GM18861 (cell line): ENCODE results near the gene SMAP1.

Experiments used
- ATAC-seq: cut with Tn5 transposase; IDR thresholded peaks from one replicate; pipeline ENCODE4 v1.9.1; 2021; ENCODE audit not compliant: unreplicated experiment

SMAP1 gene

DNA sequence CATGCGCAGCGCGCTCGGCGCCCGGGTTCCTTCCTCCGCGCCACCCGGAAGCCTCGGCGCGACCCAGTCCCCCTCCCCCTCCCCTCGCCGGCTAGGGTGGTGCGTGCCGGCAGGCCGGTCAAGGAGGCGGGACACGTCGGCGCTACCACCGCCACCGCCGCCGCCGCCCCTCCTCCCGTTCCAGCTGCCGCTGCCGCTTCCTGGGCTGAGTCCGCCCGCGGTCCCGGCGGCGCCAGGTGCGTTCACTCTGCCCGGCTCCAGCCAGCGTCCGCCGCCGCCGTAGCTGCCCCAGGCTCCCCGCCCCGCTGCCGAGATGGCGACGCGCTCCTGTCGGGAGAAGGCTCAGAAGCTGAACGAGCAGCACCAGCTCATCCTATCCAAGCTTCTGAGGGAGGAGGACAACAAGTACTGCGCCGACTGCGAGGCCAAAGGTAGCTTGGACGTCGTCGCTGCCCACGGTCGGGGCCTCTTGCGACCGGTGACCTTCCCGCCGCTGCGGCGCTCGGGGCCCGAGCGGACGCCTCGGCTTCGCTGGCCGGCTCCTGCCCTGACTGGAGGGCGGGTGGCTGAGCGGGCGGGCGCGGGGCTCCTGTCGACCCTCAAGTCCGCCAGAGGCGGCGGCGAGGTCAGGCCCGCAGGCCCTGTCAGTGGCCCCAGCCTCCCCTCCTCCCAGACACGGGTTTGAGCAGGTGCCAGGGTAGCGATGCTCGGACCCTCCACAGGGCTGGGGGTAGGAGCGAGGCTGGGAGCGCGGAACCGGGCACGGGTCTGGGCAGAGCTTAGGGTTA, at the start of gene SMAP1:
Gene SMAP1, plus strand, starts transcription at position 173 of the 788 bp plus-strand sequence. Its CDS starts 141 bp downstream, at position 314.
- ATAC-seq = peak; percentile 82

DNA sequence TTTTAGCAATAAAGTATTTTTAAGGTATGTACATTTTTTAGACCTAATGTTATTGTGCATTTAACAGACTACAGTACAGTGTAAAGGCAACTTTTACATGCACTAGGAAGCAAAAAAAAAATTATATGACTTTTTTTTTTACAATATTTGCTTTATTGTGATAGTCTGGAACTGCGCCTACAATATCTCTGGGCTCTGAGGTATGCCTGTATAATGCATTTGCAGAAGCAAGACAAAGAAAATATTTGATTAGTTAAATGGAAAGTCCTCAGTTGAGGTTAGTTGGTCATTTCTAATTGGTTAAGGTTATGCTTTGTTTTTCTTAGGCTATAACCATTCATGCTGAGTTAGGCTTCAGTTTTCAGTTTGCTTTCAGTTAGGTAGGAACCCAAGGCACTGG, 46.9 kb upstream of the SMAP1 start:
- ATAC-seq = no peak

DNA sequence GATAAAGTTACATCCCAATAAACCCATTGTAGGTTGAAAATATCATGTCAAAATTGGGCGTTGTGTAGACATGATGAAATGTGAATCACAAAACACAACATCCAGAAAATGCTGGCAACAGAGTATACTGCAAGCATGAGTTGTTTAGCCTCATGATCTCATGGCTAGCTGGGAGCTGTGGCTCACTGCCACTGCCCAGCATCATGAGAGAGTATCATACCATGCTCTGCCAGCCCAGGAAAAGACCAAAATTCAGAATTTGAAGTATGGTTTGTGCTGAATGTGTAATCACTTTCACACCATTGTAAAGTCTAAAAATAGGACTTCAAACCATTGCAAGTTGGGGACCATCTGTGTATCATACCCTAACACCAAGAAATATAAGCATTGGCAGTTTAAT, 45.2 kb upstream of the SMAP1 start:
- no peak for ATAC-seq

DNA sequence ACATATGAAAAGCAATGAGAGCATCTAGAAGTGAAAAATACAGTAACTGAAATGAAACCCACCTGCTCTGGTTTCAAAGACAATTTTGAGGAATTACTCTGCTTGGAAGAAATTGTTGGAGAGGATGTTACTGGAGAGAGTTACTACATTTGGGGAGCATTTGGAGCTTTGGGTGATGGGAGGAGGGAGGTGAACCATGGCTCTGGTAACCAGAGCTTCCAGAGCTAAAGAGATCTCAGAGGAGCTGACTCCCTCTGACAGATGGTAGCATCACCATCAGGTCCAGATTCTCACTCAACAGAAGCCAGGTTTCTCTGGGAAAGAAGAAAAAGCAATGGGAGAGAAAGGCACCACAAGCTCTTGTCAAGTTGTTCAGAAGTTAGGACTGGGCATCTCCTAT, 42.2 kb upstream of the SMAP1 start:
- ATAC-seq = no peak

DNA sequence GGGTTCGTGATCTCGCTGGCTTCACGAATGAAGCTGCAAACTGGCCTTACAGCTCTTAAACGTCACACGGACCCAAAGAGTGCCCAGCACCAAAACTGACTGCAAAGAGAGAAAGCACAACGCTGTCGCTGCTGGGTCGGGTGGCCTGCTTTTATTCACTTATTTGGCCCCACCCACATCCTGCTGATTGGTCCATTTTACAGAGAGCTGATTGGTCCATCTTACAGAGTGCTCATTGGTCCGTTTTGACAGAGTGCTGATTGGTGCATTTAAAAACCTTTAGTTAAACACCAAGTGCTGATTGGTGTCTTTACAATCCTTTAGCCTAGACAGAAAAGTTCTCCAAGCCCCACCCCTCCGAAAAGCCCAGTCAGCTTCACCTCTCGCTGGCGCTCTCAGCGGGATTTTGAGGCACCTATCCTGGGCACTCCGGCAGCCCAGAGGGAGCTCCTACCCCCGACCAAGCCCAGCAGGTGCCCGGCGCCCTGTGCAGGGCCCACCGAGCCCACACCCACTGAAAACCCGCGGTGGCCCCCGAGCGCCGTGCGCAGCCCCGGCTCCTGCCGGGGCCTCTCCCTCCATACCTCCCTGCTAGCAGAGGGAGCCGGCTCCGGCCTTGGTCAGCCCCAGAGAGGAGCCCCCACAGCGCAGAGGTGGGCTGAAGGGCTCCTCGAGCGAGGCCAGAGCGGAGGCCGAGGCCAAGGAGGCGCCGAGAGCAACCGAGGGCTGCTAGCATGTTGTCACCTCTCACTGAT, 40.0 kb upstream of the SMAP1 start:
- no peak for ATAC-seq

DNA sequence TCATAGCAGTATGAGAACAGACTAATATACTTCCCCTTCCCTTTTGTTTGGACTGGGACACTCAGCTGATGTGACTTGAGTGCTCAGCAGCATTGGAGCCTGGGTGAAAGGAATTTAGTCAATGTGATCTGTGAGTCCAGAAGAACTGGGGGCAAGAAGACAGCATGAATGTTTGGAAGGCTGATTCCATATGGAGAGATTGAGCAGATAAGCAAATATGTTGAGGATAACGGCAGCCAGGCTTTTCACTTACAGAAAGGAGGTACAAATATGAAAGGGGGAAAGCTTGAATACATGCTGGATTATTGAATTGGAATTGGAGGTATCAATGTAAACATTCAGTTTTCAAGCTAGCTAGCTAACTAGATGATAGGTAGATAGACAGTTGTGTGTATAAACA, 37.8 kb upstream of the SMAP1 start:
- ATAC-seq = no peak

DNA sequence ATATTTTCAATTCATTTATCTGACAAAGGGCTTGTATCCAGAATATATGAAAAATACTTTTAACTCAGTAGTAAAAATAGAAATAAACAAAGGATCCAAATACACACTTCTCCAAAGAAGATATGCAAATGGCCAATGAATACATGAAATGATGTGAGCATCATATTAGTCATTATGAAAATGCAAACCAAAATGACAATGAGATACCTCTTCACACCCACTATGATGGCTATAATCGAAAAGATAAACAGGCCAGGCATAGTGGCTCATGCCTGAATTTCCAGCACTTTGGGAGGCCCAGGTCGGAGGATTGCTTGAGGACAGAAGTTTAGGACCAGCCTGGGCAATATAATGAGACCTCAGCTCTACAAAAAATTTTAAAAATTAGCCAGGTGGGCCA, 33.8 kb upstream of the SMAP1 start:
- no peak for ATAC-seq

DNA sequence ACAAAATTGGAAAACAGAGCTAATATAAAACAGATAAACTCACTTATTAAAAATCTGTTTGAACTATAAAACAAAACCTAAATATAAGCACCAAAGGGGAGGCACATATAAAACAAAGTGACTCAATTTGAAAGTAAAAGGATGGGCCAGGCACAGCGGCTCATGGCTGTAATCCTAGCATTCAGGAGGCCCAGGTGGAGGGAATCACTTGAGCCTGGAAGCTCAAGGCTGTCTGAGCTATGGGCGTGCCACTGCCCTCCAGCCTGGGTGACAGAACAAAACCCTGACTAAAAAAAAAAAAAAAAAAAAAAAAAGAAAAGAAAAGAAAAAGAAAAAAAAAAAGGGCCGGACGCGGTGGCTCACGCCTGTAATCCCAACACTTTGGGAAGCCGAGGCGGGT, 31.1 kb upstream of the SMAP1 start:
- no peak for ATAC-seq

DNA sequence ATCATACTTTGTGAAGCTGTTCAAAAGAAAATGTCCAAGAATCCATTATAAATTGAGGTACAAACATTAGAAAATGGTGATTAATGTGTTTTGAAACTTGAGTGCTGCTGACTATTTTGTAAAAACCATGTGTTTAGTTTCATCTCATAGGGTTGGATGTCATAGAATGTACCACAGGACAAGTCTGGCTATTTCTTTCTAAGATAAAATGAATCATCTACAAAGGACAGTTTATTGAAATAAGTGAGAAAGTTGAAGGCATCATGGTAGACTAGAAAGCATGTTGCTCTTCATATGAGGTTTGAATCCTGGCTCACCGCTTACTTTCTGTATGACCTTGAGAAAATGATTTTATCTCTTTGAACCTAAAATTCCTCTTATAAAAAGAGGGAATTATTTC, 29.2 kb upstream of the SMAP1 start:
- no peak for ATAC-seq

DNA sequence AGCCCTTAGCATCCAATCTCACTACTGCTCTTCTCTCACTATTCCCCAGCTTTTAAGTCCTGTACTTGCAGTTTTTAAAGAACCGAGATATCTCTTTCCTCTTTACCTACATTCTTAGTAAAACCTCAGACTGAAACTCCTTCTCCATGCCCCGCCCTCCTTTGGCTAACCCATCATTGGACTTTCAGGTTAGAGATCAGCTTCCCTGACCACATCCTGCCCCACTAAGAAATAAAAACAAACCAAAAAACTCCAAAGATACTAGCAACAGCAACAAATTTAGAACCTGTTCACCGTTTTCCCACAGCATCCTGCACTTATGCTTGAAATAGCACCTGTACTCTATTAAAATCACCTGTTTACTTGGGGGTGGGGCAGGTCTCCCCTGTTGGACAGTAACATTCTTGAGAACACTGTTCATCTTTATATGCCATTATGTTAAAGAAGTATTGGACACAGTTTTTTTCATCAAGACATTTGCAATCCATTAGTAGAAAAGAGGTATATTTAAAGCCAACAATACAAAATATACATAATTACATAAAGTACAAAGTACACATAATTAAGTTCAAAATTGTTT, 16.3 kb upstream of the SMAP1 start:
- ATAC-seq = peak; percentile 54

DNA sequence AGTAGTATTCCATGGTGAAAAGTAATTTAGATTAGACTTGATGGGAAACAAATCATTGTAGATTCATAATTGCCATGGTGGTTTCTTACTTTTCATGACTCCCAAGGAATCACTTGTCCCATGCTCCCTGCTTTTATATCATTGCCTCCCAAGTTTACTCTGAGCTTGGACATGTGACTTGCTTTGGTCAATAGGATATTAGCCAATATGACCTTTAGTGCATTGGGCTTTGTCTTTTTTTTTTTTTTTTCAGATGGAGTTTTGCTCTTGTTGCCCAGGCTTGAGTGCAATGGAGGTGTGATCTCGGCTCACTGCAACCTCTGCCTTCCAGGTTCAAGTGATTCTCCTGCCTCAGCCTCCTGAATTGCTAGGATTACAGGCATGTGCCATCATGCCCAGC, 15.5 kb upstream of the SMAP1 start:
- ATAC-seq = no peak

DNA sequence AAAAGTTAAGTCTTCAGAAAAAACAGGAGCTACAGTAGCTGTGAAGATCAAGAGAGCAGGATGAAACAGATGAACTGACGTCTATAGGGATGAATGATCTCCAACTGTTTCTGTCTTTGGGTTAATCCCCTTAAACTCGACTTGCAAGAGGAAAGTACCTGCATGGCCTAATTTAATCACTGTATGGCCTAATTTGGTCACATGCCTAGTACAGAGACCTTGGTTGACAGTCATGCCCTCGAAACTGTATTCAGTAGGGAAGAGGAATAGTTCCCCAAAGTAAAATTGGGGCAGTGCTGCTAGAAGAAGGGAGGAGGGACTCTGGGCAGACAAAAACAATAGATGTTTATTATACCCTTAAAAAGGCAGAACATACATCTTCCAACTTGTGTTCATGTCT, 10.0 kb upstream of the SMAP1 start:
- ATAC-seq = no peak

DNA sequence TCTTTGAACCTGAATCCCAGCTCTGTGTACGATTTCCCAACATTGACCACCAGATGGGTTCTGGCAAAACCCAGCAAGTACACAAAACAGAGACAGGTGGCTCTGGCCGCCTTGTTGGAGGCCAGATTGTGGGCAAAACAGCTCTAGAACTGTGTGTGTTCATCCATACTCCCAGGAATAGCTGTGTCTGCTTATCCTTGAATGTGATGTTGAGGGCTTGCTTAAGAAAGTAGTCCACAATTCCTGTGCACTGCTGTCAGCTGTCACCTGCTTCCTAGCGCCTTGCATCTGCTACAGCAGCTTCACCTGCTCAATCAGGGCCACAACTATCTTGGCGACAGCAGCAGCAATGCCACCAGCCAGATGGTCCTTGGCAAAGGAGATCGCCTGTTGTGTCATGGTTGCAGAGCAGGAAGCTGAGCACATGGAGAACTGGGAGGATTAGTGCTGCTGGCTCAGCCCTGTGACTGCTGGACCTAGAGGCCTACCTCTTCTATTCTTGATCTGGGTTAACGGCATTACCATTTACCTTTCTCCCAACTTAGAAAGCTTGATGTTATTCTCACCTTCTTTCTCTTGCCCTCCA, 3.7 kb upstream of the SMAP1 start:
- no peak for ATAC-seq

DNA sequence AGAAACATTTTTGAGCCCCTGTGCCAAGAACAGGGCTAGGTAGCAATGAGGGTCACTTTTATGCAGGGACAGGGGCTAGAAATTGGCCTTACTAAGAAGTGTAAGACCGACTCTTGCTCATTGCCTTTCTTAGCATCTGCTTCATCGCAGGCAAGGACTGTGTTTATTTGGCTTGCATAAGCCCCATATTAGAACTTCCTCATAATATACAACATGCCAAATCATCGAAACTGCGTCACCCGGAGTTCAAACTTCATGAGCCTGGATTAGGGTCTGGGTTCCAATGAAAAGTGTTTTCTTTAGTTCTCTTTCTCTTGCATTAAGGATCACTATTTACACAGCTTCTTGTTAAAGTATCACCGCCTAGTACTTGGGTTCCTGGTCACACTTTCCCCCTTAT, 977 bp upstream of the SMAP1 start:
- ATAC-seq = no peak

DNA sequence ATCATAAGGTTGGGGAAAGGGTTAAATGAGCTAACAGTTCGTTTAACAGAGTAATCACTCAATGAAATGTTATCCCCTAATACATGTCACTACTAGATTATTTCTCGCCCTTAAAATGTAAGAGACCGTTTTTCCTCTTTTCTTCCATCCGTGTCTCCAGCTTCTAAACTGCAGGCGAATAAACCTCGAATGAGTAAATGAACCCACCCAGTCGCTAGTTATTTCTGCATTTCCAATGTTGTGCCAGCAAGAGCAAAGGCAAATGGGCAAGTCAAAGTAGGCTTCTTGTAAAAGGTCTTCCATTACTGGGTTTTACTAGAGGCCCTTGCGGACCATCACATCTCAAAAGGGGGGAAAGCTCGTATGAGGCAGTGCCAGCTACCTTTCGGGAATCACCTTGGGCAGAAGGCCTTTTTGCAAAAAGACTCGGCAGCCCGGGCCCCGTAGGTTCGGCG, 400 bp upstream of the SMAP1 start:
- no peak for ATAC-seq

DNA sequence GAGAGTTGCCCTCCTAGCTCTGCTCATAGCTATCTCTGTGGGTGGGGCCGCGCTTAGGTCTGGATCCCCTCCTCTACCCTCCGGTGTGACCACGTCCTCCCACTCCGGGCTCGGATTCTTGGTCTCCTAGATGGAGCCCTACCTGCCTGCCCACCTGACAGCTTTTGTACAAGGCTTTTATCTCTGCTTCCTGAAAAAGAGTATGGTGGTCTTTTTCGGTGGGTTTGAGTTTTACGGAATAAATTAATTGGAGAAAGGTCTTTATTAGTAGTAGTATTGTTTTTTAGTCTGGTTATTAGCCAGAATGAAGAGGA, 773 bp downstream of the SMAP1 start:
- ATAC-seq = no peak

DNA sequence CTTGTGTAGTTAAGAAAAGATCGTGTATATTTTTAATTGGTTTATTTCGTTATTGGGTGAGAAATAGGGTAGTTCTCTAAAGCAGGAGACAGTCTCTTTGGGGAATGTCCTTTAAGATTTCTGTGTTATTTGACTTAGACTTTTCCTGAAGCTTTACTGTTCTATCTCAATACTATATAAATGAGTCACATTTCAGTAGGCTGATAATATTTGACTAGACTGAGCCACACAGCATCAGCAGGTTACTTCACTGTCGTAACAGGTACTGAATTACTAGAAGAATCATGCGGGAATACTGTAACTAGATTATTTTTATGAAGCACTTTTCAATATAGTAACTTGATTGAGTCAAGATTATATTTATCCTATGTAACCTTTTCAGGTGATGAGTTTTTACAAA, 1.4 kb downstream of the SMAP1 start:
- peak; percentile 27 for ATAC-seq

DNA sequence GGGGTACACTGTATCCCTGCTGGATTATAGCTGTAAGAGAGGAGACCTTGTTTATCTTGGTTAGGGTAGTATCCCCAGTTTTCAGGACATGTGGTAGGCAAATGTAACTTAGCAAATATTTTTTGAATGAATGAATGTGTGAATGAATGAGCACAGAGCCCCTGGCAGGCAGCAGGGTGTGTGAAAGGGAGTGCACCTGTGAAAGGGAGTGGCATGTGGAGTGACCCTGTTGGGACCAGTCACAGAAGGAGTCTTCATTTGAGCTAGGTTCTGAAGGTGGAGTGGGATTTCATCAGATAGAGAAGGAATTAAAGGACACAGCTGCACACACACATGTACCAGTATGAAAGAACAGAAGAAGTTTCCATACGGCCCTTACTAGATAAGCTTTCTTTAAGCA, 4.9 kb downstream of the SMAP1 start:
- no peak for ATAC-seq

DNA sequence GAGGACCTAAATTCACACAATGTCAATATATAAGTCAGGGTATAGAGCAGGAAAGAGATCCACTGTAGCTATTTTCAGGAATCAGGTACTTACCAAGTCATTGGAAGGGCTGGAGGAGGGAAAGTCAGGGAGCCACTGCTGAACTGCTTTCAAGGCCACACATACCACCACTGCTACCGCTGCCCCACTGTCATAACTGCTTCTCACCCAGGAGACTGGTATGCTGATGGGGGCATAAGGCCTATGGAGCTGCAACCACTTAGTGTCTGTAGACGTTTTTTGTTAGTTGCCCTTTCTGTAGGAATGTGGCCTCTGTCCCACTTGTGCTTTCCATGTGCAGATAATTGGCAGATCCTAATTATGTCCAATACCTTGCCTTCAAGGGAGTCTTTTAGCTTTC, 5.4 kb downstream of the SMAP1 start:
- ATAC-seq = no peak

DNA sequence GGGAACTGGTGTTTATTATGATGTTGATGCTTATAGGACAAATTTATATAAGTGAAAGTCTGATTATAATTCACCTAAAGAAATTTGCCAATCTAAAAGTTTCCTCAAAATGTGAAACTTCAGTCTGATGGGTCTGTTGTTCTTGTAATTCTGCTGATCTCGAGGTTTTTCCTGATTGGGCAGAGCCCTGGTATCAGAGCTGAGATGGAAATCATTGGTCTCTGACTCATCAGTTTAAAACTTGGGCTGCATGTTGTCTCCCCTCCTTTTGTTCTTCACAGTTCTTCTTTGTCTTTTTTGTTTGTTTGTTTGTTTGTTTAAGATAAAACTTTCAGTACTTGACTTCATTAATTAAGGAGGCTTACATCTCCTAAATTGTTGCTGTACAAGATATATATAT, 5.9 kb downstream of the SMAP1 start:
- no peak for ATAC-seq

DNA sequence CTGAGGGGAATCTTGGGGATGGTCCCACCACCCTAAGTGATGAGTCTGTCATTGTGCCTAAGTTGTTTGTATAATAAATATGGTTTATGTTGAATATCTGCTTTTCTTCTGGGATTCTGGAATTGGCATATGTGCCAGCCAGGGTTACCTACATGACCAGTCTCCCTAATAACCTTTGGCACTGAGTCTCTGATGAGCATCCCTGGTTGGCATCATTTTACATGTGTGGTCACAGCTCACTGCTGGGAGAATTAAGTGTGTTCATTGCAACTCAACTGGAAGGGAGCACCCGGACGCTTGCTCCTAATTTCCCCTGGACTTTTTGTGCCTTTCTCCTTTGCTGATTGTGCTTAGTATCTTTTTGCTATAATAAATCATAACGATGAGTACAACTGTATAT, 8.1 kb downstream of the SMAP1 start:
- no peak for ATAC-seq

DNA sequence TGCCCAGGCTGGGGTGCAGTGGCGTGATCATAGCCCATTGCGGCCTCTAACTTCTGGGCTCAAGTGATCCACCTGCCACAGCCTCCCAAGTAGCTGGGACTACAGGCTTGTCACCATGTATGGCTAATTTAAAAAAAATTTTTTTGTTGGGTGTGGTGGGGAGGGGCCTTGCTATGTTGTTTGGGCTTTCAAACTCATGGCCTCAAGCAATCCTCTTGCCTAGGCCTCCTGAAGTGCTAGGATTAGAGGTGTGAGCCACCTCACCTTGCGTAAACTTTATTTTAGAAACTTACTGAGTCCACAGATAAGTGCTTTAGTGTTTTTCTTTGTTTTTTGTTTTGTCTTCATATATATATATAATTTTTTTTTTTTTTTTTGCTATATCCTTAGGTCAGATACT, 9.1 kb downstream of the SMAP1 start:
- ATAC-seq = no peak
